Measurements from ENCODE around the gene DDX10.
"Not testable (repeated sequence)": the region's sequence is repeated elsewhere in the genome, so short reads cannot be mapped to it uniquely, and the experiment has no call there.

DDX10 gene

DNA sequence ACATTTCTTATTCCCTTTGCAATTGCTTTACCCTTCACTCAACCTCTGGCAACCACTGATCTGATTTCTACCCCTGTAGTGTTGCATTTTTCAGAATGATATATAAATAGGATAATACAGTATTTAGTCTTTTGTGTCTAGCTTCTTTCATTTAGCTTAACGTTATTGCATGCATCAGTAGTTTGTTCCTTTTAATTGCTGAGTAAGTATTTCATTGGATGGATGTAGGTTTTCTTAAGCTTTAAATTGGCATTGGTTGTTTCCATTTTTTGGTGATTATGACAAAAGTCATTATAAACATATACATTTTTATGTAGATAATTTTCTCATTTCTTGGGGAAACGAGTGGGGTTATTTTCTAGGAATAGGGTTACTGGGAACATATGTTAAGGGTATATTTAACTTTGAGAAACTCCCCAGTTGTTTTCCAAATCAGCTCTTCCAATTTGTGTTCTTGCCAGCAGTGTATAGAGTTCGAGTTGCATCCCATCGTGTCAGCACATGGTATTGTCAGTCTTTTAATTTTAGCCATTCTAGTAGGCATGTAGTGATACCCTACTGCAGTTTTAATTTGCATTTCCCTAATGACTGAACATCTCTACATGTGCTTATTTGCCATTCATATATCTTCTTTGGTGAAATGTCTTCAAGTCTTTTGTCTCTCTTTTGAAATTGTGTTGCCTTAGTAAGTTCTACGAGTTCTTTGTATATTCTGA is 60.3 kb downstream of the DDX10 start:
- no peak for DNase-seq

DNA sequence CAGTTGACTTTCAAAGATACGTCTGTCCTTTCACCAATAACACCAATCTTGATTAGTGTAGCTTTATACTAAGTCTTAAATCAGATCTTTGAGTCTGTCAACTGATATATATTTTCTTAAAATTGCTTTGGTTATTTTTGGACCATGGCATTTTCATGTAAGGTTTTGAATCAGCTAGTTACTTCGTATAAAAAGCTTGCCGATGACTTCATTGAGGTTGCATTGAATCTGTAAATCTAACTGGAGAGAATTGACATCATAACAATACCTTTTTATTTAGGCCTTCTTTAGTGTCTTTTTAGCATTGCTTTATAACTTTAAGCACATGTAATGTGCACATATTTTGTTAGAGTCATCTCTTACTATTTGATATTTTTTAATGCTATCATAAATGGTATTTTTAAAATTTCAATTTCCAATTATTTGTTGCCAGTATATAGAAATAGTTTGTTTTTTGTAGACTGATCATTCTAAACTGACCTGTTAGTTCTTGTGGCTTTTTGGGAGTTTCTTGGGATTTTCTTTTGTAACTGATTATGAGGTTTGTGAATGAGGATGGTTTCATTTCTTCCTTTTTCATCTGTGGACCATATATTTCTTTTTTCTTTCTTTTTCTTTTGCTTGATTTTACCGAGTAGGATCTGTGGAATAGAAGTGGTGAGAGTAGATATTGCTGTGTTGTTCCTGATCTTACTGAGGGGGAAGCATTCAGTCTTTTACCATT is 61.4 kb downstream of the DDX10 start:
- no peak for DNase-seq

DNA sequence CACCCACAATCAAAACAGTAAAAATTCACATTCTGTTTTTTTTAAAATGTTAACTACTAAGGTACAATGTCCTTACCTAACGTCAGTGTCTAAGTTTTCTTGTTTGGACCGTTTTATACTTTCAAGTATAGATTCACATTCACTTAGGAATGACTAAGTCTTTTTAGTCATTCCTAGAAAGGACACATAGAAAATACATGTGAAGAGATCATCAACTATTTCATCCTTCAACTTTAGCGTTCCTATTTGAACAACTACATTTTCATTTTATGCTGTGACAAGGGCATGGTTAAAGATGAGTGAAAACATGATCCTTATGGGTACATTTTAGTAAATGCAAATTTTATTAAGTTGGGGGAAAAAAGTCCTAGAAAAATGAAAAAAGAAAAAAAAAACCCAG is 62.8 kb downstream of the DDX10 start:
- no peak for DNase-seq

DNA sequence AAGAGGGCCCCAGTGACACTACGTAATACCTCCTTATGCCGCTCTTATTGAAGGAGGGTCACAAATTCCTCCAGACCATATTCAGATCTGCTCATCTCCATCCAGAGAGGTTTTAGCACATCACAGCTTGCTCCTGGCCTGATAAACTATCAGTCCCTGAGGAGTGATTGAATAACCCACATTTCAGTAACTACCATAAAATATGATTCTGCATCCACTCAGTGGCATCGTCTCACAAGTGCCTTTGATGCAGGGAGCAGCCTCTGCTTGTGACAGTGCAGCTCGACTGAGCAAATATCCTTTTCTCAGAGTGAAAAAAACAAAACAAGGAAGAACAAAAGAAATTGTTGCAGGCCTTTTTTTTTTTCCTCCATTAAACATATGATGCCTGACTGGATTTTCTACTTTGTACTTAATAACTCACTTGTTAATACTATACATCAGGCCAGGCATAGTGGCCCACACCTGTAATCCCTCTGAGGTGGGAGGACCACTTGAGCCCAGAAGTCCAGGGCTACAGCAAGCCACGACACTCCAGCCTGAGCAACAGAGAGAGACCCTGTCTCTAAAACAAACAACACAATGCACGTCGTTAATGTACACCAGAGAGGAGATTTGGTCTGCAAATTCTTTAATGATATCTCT is 64.5 kb downstream of the DDX10 start:
- DNase-seq, result no peak

DNA sequence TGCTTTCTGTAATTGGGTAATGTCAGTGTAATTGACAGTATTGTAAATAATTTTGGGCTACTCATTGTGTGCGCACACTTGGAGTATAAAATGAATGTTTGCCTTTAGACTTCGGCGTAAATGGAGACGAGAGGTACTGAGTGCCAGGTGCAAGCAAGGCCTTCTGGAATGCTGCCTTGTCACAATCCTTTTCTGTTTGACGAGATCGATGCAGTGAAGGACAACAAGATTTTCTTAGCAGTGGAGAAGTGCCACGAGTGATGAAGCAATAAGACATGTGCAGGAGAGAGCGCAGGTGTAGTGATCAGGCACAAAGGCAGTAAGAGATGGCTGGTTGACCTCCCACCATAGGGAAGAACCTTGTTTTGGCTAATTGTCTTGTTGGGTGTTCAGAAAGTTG is 67.5 kb downstream of the DDX10 start:
- DNase-seq, result no peak

DNA sequence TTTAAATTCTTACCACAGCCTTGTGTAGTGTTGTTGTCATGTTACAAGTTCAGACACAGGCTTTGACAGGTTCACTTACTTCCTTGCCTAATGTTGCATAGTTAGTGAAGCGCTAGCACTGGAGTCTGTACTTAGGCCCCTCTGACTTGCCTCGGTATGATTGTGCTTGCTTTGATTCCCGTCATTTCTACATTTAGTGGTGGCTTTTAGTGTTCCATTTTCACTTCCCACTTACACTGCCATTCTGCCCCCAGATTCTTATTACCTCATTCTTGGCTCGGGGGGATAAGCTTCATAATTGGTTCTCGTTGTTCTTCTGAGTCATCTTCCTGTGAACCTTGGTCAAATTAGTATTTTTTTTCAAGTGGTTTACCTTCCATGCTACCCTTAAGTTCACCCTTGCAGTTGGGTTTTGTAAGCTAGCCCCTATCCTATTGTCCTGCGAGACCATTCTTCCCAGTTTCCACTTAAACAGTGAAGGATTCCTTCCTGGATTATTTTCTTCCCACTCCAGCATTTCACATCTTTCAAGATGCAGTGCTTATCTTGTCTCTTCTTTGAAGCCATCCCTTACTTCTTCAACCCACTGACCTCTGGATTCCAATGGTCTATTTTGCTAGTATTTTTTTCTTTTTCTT is 68.7 kb downstream of the DDX10 start:
- DNase-seq, result peak; percentile 55

DNA sequence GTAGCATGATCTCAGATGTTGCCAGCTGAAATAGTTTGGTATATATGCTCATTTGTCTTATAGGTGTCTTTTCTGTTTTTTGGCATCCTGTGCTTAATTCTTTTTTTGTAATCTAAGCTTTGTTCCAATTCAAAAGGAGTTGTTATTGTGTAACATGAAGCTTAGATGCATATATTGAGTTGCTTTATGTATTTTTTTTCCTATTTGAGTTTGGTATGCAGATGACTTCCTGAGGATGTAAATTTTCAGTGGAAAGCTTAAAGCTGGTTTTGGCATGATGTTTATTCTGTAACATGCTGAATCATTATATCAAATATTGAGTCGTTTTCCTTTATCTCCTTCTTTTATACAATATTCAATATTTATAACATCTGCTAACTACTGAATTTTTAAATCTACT is 69.4 kb downstream of the DDX10 start:
- no peak for DNase-seq

DNA sequence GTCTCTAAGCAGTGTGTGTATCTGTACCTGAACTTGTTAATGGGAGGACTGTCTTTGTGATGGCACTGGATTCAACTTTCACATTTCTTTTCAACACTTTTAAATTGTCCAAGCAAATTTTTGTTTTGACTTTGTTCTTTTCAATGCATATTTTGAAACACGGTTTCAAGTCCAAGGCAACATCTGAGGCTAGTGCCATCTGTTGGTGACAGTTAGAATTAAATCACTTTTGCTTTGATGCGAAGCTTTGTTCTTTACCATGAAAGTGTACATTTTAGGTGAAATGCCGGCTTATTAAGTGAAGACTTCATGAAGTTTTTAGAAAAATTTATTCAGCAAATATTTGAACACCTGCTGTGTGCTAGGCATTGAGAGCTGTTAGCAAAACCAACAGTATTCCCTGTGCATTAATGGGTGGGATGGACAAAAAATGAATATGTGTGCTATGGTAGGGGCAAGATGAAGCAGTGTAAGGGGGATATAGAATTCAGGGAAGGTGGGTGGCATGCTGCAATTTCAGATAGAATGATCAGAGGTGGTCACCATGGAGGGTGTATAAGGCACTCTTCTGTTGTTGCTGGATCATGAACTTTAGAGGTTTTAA is 70.2 kb downstream of the DDX10 start:
- no peak for DNase-seq

DNA sequence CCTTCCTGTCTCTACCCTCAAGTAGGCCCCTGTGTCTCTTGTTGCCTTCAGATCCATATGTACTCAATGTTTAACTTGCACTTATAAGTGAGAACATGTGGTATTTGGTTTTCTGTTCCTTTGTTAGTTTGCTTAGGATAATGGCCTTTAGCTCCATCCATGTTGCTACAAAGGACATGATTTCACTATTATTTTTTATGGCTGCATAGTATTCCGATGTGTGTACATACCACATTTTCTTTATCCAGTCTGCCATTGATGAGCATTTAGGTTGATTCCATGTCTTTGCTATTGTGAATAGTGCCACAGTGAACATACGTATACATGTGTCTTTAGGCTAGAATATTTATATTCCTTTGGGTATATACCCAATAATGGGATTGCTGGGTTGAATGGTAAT is 75.3 kb downstream of the DDX10 start:
- not testable (repeated sequence) for DNase-seq

DNA sequence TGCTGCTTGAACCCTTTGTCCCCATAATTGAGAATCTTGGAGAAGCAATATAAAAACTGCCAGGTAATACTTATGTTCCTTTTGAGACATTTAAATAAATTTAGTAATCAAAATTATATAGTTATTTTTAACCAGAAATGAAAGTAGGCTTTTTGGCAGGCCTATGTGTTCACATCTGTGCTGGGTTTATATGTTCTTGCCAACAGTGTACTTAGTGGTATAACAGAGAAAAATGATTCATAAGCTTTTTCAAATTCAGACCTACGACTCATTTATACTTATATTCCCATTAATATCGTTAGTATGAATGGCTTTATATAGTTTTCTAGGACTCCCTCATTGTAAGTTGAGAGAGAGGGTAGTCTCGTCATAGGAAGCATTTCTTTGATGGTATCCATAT is 79.0 kb downstream of the DDX10 start:
- no peak for DNase-seq

DNA sequence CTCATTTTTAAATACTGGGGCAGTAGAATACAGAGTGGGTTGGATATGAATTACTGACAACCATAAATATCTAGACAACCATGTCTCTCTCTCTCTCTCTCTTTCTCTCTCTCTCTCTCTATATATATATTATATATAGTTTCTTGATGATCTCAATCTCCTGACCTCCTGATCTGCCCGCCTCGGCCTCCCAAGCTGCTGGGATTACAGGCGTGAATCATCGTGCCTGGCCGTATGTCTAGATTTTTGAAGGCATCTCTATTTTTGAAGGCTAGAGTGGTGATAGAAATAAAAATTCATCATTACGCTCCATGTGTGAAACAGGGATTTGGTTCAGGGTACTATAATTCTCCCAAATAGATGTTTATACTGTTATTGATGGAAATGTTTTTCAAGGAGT is 84.1 kb downstream of the DDX10 start:
- DNase-seq, result no peak

DNA sequence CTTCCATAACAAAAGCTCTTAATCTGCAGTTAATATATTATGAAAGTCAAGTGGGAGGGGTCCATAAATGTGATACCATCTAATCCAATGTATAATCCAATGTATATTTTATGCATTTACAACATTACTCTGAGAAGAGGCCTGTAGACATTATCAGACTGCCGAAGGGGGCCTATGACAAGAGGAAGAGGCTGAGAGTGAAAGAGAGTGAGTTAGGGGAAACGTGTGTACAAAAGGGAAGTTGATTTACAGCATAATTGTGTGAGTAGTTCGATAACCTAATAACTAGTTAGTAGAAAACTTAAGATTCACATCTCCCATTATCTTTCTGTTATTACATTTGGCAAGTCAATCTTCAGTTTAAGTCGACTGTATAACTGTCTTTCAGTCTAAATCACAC is 86.6 kb downstream of the DDX10 start:
- no peak for DNase-seq

DNA sequence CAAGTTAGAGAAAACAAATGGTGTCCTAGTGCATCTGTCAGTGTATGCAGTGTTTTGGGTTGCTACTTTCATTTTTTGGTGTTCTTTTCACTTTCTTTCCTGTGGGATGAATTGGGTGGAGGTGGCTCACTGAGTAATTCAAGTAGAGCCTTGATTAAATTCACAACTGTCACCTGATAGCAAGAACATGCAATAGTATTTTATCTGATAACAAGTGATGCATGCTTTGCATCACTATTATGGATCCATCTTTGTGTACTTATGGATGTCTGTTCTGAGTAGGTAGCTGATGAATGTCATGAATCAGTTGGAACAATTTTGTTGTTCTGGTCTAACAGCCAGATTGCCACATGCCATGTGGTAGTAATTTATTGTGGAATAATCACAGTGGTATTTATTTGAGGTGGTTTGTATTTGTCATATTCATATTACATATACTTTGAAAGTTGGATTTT is 87.5 kb downstream of the DDX10 start:
- no peak for DNase-seq

DNA sequence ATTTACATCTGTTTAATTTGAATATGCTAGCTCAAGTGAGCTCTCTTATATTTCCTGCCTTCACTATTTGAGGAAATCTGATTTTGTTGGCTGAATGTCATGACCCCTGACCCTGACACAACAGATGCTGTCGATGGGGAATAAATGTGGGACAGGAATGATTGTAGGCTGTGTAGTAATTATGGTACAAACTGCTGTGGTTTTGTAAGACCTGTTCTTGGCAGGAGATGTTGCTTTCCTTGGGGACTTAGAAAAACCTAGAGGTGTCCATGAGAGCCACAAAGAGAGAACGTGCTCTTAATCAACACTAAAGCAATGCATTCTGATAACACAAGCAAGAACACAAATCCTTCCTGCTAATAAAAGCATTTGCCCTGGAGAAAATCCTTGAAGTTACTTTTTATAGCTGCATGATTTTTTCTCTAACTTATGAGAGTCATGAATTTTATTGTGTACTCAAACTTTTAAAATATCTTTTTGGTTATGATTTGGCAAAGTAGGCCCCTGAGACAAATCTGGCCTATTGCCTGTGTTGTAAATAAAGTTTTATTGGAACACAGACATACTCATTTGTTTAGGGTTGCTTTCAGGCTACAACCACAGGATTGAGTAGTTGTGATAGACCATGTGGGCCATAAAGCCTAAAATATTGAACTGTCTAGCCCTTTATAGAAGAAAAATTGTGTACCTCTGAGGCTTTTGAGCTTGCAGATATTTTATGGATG is 90.2 kb downstream of the DDX10 start:
- no peak for DNase-seq

DNA sequence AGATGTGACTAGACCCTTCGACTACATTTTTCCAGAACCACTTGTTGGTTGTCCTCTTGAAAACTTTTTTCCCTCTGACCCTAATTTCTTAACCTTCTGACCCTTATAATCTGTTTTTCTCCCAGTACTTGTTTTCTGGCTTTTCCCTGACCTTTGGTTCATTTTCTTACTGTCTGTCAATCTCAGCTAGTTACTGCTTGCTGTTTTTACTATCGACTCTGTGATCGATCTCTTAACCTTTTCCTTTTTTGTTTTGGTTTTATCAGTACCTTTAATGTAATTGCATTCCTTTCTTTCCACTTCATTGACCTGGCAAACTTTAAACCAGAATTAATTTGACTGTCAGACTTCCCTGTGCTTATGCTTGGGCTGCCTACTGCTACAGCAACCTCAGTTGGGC is 92.8 kb downstream of the DDX10 start:
- no peak for DNase-seq

DNA sequence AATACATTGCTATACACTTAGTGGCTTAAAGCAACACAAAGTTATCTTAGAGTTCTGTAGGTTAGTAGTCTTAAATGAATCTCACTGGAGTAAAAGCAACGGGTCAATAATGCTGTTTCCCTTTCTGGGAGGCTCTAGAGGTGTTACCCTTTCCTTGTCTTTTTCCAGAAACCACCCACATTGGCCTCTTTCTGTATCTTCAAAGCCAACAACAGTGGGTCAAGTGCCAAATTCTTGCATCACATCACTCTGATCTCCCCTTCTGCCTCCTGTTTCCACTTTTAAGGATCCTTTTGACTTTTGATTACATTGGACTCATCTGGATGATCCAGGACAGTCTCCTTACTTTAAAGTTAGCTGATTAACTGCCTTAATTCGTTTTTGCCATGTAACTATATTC is 93.6 kb downstream of the DDX10 start:
- no peak for DNase-seq

DNA sequence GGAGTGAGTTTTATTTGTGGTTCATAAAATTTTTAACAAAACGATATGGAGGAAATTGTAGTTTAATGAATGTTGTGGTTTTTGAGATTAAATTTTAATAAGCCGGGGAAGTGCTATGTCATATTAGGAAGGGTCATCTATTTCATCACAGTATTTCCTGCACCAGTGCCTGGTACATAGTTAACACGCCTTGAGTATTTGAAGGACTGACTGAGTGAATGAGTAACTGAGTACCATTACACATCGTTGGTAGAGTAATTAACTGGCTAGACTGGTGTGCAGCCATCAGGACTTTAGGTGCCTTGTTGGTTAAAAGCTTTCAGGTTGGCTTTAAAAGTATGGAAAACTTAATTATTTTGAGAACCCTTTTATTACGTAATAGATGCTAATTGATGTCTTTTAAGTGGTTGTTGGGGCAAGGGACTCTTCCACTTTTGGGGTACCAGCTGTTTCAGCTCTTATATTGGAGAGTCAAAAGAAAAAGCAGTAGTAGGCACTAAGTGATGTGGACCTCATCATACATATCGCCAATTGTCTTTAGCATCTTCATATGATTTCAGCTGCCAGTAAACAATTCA is 101.8 kb downstream of the DDX10 start:
- no peak for DNase-seq

DNA sequence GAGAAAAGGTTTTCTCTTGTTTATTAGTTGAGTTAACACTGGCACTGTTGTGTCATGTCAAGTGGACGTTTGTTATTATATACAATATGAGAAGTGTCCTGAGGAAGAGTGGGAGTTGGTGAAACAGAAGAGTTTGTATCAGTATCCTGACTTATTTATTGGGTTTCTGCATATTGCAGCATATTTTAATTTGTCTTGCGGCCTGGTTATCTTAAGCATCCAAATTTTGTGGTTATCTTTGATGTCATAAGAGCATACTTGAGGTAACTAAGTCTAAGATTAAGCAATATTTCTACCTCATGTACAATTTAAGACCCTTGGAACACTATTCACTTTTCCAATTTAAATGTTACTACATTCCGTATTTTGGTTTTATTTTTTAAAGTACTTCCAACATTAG is 103.5 kb downstream of the DDX10 start:
- no peak for DNase-seq

DNA sequence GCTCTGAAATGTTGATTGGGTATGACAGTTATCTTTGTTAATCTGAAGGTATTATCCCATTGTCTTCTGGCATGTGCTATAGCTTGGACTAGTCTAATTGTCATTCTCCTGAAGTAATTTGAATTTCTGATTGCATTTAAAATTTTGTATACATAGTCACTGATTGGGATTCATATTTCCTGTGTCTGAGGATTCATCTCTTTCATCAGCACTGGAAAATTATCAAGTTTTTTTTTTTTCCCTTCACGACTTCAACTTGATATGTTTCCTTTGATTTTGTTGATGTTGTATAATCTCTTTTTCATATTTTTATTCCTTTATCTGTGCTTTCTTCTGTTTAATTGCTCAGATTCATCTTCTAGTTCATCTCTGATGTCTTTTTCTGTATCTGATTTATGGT is 104.1 kb downstream of the DDX10 start:
- no peak for DNase-seq

DNA sequence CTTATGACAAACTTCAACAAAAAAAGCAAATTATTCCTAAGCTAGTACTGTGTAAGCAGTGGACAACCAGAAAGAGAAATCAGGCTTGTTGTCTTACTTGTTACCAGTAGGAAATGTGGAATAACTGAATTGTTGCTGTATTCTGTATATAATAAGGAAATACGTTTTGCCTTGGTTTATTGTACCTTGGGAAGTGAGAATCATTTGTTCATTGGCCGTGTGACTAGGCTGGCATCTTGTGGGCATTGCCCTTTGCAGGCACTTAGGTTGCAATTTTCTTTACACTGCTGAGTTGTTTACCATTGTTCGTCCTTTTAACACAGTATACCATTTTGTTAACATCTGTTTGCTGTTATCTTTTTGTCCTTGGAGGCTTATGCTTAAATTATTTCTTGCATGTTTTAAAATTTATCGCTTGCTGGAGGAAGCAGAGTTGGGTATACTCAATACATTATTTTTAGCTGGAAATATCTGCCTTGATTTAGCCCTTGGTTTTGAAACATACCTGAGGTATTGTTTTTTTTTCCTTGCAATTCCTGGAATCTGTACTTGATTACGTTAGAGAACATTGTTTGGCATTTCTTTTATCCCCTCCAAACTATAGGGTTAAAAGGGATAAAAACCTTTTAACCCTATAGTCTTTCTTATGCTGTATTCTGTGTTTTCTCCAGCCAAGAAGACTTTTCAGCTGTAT is 109.3 kb downstream of the DDX10 start:
- DNase-seq, result no peak

DNA sequence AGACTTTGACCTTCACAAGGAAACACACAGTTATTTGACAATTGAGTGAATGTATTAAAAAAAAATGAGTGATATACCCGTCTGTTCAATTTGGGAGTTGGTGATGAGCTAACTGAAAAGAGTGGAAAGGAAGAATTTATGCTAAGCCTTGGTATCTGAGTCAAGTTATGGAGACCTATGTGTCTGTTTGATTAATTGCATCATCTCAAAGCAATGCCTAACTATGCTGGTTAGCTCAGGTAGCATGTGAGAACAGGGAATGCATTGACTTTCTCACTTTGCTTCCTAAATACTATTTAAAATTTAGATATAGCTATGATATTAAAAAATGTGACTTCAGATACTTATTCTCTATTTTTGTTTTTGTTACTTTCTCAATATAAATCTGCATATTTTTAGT is 110.5 kb downstream of the DDX10 start:
- DNase-seq, result no peak

DNA sequence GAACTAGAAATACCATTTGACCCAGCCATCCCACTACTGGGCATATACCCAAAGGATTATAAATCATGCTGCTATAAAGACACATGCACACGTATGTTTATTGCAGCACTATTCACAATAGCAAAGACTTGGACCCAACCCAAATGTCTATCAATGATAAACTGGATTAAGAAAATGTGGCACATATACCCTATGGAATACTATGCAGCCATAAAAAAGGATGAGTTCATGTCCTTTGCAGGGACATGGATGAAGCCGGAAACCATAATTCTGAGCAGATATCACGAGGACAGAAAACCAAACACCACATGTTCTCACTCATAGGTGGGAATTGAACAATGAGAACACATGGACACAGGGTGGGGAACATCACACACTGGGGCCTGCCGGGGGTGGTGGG is 114.3 kb downstream of the DDX10 start:
- DNase-seq, result not testable (repeated sequence)
